H9 (cell line): Measurements from ENCODE around the gene LZIC. TPM values are rescaled to one million over a fixed set of nuclear protein-coding genes. Genes with fewer than 3 reads are reported as not detected.

ENCODE experiments used
- DNase-seq: peaks from one replicate; pipeline ENCODE4 v3.0.0-alpha.2; 2017
- H2AFZ ChIP-seq: one replicate; pipeline ENCODE4 v1.6.1; 2013; ENCODE audit warnings: mild to moderate bottlenecking, low read length, control low read depth, moderate library complexity
- H2AK5ac ChIP-seq: 2 replicates; pipeline ENCODE4 v1.6.1; 2013; ENCODE audit warnings: low read length, control low read depth, mixed read lengths; ENCODE audit not compliant: insufficient read length
- H2BK120ac ChIP-seq: one replicate; pipeline ENCODE4 v1.6.1; 2013; ENCODE audit warnings: low read depth, mild to moderate bottlenecking, low read length, control low read depth, inconsistent platforms; ENCODE audit not compliant: poor library complexity, severe bottlenecking
- H2BK12ac ChIP-seq: 2 replicates; pipeline ENCODE4 v1.6.1; 2013; ENCODE audit warnings: low read length, control low read depth, mixed read lengths, low read depth; ENCODE audit not compliant: insufficient read length
- H2BK15ac ChIP-seq: 2 replicates; pipeline ENCODE4 v1.6.1; 2013; ENCODE audit warnings: low read depth, low read length, control low read depth
- H2BK20ac ChIP-seq: one replicate; pipeline ENCODE4 v1.6.1; 2013; ENCODE audit warnings: low read depth, mild to moderate bottlenecking, low read length, control low read depth, inconsistent platforms; ENCODE audit not compliant: poor library complexity, severe bottlenecking
- H2BK5ac ChIP-seq: 2 replicates; pipeline ENCODE4 v1.6.1; 2013; ENCODE audit warnings: low read length, control low read depth, mixed read lengths; ENCODE audit not compliant: insufficient read length
- H3K14ac ChIP-seq: 2 replicates; pipeline ENCODE4 v1.6.1; 2013; ENCODE audit warnings: low read length, control low read depth; ENCODE audit not compliant: insufficient read depth
- H3K18ac ChIP-seq: 2 replicates; pipeline ENCODE4 v1.6.1; 2013; ENCODE audit warnings: low read depth, mild to moderate bottlenecking, mixed read lengths, low read length, control low read depth; ENCODE audit not compliant: insufficient read length
- H3K23ac ChIP-seq: 2 replicates; pipeline ENCODE4 v1.6.1; 2013; ENCODE audit warnings: low read length, control low read depth, mixed read lengths, low read depth; ENCODE audit not compliant: insufficient read length
- H3K23me2 ChIP-seq: 2 replicates; pipeline ENCODE4 v1.6.1; 2013; ENCODE audit warnings: low read depth, mild to moderate bottlenecking, mixed read lengths, low read length, control low read depth; ENCODE audit not compliant: insufficient read length, poor library complexity, severe bottlenecking
- H3K27ac ChIP-seq: 2 replicates; pipeline ENCODE4 v1.5.1; 2013; ENCODE audit warnings: low read length, control low read depth, mixed read lengths, low read depth; ENCODE audit not compliant: insufficient read length
- H3K27me3 ChIP-seq: 2 replicates; pipeline ENCODE4 v1.6.1; 2013; ENCODE audit warnings: low read length, control low read depth, inconsistent platforms; ENCODE audit not compliant: insufficient read depth
- H3K4ac ChIP-seq: 2 replicates; pipeline ENCODE4 v1.6.1; 2013; ENCODE audit warnings: low read depth, mild to moderate bottlenecking, control low read depth, inconsistent platforms, low read length, moderate library complexity
- H3K4me1 ChIP-seq: 2 replicates; pipeline ENCODE4 v1.6.1; 2013; ENCODE audit warnings: low read length, control low read depth, inconsistent platforms; ENCODE audit not compliant: insufficient read depth
- H3K4me2 ChIP-seq: 2 replicates; pipeline ENCODE4 v1.6.1; 2013; ENCODE audit warnings: low read length, control low read depth, mixed read lengths; ENCODE audit not compliant: insufficient read length, insufficient read depth
- H3K56ac ChIP-seq: 2 replicates; pipeline ENCODE4 v1.6.1; 2013; ENCODE audit warnings: low read depth, mild to moderate bottlenecking, mixed read lengths, low read length, control low read depth; ENCODE audit not compliant: insufficient read length
- H3K79me1 ChIP-seq: 2 replicates; pipeline ENCODE4 v1.6.1; 2013; ENCODE audit warnings: low read depth, mild to moderate bottlenecking, moderate library complexity, low read length, control low read depth, inconsistent platforms; ENCODE audit not compliant: insufficient read depth, poor library complexity, severe bottlenecking
- H3K79me2 ChIP-seq: 2 replicates; pipeline ENCODE4 v1.6.1; 2013; ENCODE audit warnings: low read length, control low read depth, inconsistent platforms; ENCODE audit not compliant: insufficient read depth
- H3K9ac ChIP-seq: 2 replicates; pipeline ENCODE4 v1.6.1; 2013; ENCODE audit warnings: low read length, control low read depth, mixed read lengths; ENCODE audit not compliant: insufficient read length; ENCODE audit errors: extremely low read depth
- H3K9me3 ChIP-seq: one replicate; pipeline ENCODE4 v1.6.1; 2013; ENCODE audit warnings: low read depth, low read length, inconsistent platforms; ENCODE audit not compliant: control insufficient read depth
- H3T11ph ChIP-seq: one replicate; pipeline ENCODE4 v1.6.1; 2013; ENCODE audit warnings: mild to moderate bottlenecking, low read length, control low read depth, inconsistent platforms
- H4K20me1 ChIP-seq: one replicate; pipeline ENCODE4 v1.6.1; 2013; ENCODE audit not compliant: control insufficient read depth, insufficient read length, insufficient read depth
- H4K5ac ChIP-seq: 2 replicates; pipeline ENCODE4 v1.6.1; 2013; ENCODE audit warnings: low read depth, mild to moderate bottlenecking, mixed read lengths, low read length, control low read depth; ENCODE audit not compliant: insufficient read length
- H4K8ac ChIP-seq: replicated peaks from 2 replicates; pipeline ENCODE4 v1.6.1; 2013; ENCODE audit warnings: low read length, control low read depth, mixed read lengths, low read depth; ENCODE audit not compliant: insufficient read length
- H4K91ac ChIP-seq: 2 replicates; pipeline ENCODE4 v1.6.1; 2013; ENCODE audit warnings: low read depth, mild to moderate bottlenecking, moderate library complexity, mixed read lengths, low read length, control low read depth; ENCODE audit not compliant: insufficient read length
- H3K27ac Mint-ChIP-seq, 3 experiments: 2 replicates in 2 of 3; 3 replicates in 1 of 3; pipeline ENCODE4 v1.8.0; 2020 to 2021; ENCODE audit warnings: mixed read lengths in 3 of 3, mild to moderate bottlenecking in 1 of 3, moderate library complexity in 1 of 3
- H3K27me3 Mint-ChIP-seq: 2 replicates; pipeline ENCODE4 v1.8.0; 2021; ENCODE audit warnings: low read depth, mild to moderate bottlenecking, moderate library complexity, mixed read lengths
- H3K36me3 Mint-ChIP-seq, 3 experiments: 2 replicates in 2 of 3; 3 replicates in 1 of 3; pipeline ENCODE4 v1.8.0; 2020 to 2021; ENCODE audit warnings: low read depth in 3 of 3, mixed read lengths in 3 of 3; ENCODE audit not compliant: insufficient read depth in 1 of 3
- H3K4me1 Mint-ChIP-seq, 2 experiments: 2 replicates each; pipeline ENCODE4 v1.8.0; 2020; ENCODE audit warnings: mixed read lengths in 2 of 2
- H3K4me3 Mint-ChIP-seq, 2 experiments: 2 replicates in 1 of 2; 3 replicates in 1 of 2; pipeline ENCODE4 v1.8.0; 2020 to 2021; ENCODE audit warnings: mild to moderate bottlenecking in 2 of 2, mixed read lengths in 2 of 2, moderate library complexity in 1 of 2
- H3K9me3 Mint-ChIP-seq, 2 experiments: 2 replicates in 1 of 2; 3 replicates in 1 of 2; pipeline ENCODE4 v1.8.0; 2020; ENCODE audit warnings: mild to moderate bottlenecking in 2 of 2, mixed read lengths in 2 of 2, moderate library complexity in 1 of 2
- WGBS: extraction: QIAGEN DNeasy Blood & Tissue Kit; methylation state at CpG from one replicate; pipeline ENCODE4 v1.1.7; 2013; ENCODE audit warnings: missing lambda C conversion rate, low lambda C conversion rate, mixed read lengths; ENCODE audit not compliant: insufficient read length; ENCODE audit errors: extremely low coverage; 5-methylcytosine and 5-hydroxymethylcytosine counted together
- total RNA-seq: library from RNA; stranded (reverse); gene quantifications from 2 replicates; pipeline ENCODE4 v1.2.1, GENCODE V29; 2021
- TF ChIP-seq, protein P1 (sequence below): fragments of 200-600 bp; sonication (generic); conservative IDR thresholded peaks from 3 replicates; pipeline ENCODE4 v1.8.0; 2021; ENCODE audit warnings: antibody characterized with exemption, mild to moderate bottlenecking

LZIC gene
- total RNA-seq, 1 experiment from 2014 or later, result 22.9 TPM

DNA sequence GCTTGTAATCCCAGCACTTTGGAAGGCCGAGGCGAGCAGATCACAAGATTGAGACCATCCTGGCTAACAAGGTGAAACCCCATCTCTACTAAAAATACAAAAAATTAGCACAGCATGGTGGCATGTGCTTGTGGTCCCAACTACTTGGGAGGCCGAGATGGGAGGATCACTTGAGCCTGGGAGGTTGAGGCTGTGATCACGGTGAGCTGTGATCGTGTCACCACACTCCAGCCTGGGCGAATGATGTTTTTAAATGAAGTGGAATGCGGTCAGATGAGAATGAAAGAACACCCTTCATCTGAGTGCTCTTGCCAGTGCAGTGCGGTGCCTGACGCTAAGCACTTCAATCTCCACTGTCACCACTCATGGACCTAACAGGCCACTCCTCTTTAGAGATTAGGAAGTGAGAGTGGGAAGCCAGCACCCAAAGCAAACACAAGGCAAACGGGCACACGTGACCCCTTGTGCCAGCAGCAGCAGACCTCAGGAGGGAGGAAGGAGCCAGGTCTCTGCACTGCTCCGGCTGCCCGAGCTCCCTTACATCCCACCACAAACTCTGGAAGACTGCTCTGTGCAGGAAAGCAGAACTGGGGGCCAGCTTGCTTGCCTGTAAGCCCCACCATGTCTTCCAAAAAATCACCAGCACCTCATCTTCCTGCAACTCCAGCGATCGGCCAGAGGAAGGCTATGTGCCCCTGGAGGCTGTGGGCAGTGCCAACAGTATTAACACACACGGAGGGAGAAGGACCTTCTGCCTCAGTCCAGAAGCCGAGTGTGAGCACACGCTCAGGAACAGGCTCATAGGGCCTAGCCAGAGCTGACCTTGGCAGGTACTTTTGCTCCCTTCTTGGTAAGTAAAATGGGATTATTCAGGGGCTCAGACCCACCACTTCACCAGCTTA is 42.8 kb downstream of the LZIC start:
- no peak overlapping the region for H4K91ac ChIP-seq
- Mint-ChIP-seq H3K9me3 (no peaks in the 10 kb centered on the region; a peak in 1 of 5 replicates), H3K27ac (peak overlapping the region; percentile 0 to 73 (median 73); a peak in 4 of 7 replicates), H3K4me3 (no peak overlapping the region), H3K27me3 (no peaks in the 10 kb centered on the region), H3K36me3 (peaks cover 0 to 3% (median 0%) of the 10 kb centered on the region in 3 experiments; a peak in 2 of 7 replicates), H3K4me1 (peaks cover 4 to 12% of the 10 kb centered on the region in 2 experiments; a peak in 2 of 4 replicates)
- H2BK20ac ChIP-seq, result no peak overlapping the region
- no peaks in the 10 kb centered on the region for H3K27me3 ChIP-seq
- no CpG with 5 or more reads among the region's 18 CpGs for WGBS
- H3K9ac ChIP-seq, result no peak overlapping the region
- no peaks in the 10 kb centered on the region for H3K9me3 ChIP-seq
- no peak overlapping the region for H2BK120ac ChIP-seq
- TF ChIP-seq, protein P1, sequence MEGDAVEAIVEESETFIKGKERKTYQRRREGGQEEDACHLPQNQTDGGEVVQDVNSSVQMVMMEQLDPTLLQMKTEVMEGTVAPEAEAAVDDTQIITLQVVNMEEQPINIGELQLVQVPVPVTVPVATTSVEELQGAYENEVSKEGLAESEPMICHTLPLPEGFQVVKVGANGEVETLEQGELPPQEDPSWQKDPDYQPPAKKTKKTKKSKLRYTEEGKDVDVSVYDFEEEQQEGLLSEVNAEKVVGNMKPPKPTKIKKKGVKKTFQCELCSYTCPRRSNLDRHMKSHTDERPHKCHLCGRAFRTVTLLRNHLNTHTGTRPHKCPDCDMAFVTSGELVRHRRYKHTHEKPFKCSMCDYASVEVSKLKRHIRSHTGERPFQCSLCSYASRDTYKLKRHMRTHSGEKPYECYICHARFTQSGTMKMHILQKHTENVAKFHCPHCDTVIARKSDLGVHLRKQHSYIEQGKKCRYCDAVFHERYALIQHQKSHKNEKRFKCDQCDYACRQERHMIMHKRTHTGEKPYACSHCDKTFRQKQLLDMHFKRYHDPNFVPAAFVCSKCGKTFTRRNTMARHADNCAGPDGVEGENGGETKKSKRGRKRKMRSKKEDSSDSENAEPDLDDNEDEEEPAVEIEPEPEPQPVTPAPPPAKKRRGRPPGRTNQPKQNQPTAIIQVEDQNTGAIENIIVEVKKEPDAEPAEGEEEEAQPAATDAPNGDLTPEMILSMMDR, result no peak
- no peak overlapping the region for H2BK12ac ChIP-seq
- no peak overlapping the region for H3K56ac ChIP-seq
- peaks cover 2% of the 10 kb centered on the region; the same call in 1 of the 2 replicates for H3K79me2 ChIP-seq
- H3K23me2 ChIP-seq, result no peaks in the 10 kb centered on the region
- no peak overlapping the region; the same call in 1 of the 2 replicates for H3K14ac ChIP-seq
- no peaks in the 10 kb centered on the region for H4K20me1 ChIP-seq
- no peak overlapping the region for H3K4ac ChIP-seq
- H2BK15ac ChIP-seq, result no peak overlapping the region
- no peak overlapping the region for H3K23ac ChIP-seq
- no peak overlapping the region for H4K8ac ChIP-seq
- no peak overlapping the region for H3K18ac ChIP-seq
- H3K4me1 ChIP-seq, result no peaks in the 10 kb centered on the region
- no peak overlapping the region for H4K5ac ChIP-seq
- H3K27ac ChIP-seq, result no peak overlapping the region
- H2AFZ ChIP-seq, result no peak overlapping the region
- no peaks in the 10 kb centered on the region for H3K79me1 ChIP-seq
- H2BK5ac ChIP-seq, result no peak overlapping the region
- no peak overlapping the region for H3T11ph ChIP-seq
- H3K4me2 ChIP-seq, result no peak overlapping the region
- no peak overlapping the region for H2AK5ac ChIP-seq
- DNase-seq, result no peak
